Progenitor cell of endocrine pancreas (in vitro differentiated cells): ENCODE measurements around the gene WDR18. TPM values are rescaled to one million over a fixed set of nuclear protein-coding genes. Genes with fewer than 3 reads are reported as not detected.

ENCODE experiments used
- DNase-seq: peaks from one replicate; pipeline ENCODE4 v3.0.0; 2021; ENCODE audit warnings: low spot score; ENCODE audit not compliant: unreplicated experiment
- H3K27ac Mint-ChIP-seq: 2 replicates; pipeline ENCODE4 v1.8.0; 2021; ENCODE audit warnings: mild to moderate bottlenecking, moderate library complexity, mixed read lengths
- H3K27me3 Mint-ChIP-seq: 2 replicates; pipeline ENCODE4 v1.8.0; 2021; ENCODE audit warnings: mixed read lengths
- H3K36me3 Mint-ChIP-seq: 2 replicates; pipeline ENCODE4 v1.8.0; 2022; ENCODE audit warnings: mixed read lengths; ENCODE audit not compliant: insufficient read depth
- H3K4me1 Mint-ChIP-seq: 2 replicates; pipeline ENCODE4 v1.8.0; 2021; ENCODE audit warnings: low read depth, mixed read lengths
- H3K4me3 Mint-ChIP-seq: 2 replicates; pipeline ENCODE4 v1.8.0; 2021; ENCODE audit warnings: low read depth, mild to moderate bottlenecking, moderate library complexity, mixed read lengths
- H3K9me3 Mint-ChIP-seq: 2 replicates; pipeline ENCODE4 v1.8.0; 2021; ENCODE audit warnings: low read depth, mixed read lengths
- CTCF ChIP-seq: fragments of 200-600 bp; sonication (generic); IDR thresholded peaks from one replicate; pipeline ENCODE4 v1.5.0; 2021; ENCODE audit warnings: antibody characterized with exemption, mild to moderate bottlenecking; ENCODE audit not compliant: unreplicated experiment
- total RNA-seq: library from RNA; stranded (reverse); gene quantifications from 2 replicates; pipeline ENCODE4 v1.2.1, GENCODE V29; 2021

Gene WDR18
- total RNA-seq, 1 donor from 2014 or later = 72.3 TPM

- peaks cover 4% of the 10 kb centered on the region for H3K36me3 Mint-ChIP-seq
- DNase-seq = no peak
- H3K4me1 Mint-ChIP-seq = peaks cover 9% of the 10 kb centered on the region
- no peak for TF ChIP-seq CTCF
- H3K27me3 Mint-ChIP-seq = no peaks in the 10 kb centered on the region
- no peaks in the 10 kb centered on the region for H3K9me3 Mint-ChIP-seq
- peak overlapping the region; percentile 97 for H3K27ac Mint-ChIP-seq
- H3K4me3 Mint-ChIP-seq = peak overlapping the region; percentile 90
Observed at GRCh38 chr19:1026783-1027649, 42.9 kb downstream of the WDR18 start.

DNA sequence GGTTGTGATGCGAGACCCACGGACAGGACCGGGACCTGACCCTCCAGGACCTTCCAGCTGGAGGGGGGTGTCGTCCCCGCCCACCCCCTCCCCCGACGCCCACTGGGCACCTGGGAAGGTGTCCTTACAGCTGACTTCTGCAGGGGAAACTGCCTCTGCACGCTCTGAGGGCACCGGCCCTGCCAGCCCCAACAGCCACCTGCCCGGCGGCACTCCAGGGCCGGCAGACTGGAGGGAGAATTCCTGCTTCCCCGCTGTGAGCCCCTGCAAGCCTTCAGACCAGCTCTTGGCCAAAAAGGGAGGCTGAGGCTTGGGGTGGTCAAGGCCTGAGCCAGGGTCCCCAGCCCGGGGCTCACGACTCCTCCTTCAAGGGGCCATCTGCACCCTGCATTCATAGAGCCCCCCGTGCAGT, 43.5 kb downstream of the WDR18 start:
- H3K36me3 Mint-ChIP-seq = peaks cover 7% of the 10 kb centered on the region
- TF ChIP-seq CTCF = no peak
- H3K4me3 Mint-ChIP-seq = peak overlapping the region; percentile 90
- no peak for DNase-seq
- H3K4me1 Mint-ChIP-seq = peaks cover 9% of the 10 kb centered on the region
- peak overlapping the region; percentile 86 for H3K27ac Mint-ChIP-seq
- no peaks in the 10 kb centered on the region for H3K9me3 Mint-ChIP-seq
- H3K27me3 Mint-ChIP-seq = no peaks in the 10 kb centered on the region

GRCh38 chr19:1028062-1028926, 44.1 kb downstream of the WDR18 start:
- peak overlapping the region; percentile 86 for H3K27ac Mint-ChIP-seq

DNA sequence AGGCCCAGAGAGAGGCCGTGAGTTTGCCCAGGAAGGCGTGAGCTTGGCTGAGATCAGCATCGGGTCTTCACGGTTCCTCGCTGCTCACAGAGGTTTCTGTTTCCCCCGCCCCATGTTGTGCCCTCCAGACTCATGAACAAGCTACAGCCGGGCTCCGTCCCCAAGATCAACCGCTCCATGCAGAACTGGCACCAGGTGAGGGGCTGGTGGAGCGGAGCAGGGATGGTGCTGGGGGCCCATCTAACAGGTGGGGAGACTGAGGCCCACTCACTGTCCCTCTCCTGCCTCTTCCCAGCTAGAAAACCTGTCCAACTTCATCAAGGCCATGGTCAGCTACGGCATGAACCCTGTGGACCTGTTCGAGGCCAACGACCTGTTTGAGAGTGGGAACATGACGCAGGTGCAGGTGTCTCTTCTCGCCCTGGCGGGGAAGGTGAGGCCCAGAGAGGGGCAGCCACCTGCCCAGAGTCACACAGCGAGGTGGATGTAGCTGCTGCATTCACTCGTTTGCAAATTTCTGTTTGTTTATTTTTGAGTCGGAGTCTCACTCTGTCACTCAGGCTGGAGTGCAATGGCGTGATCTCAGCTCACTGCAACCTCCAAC, 48.2 kb downstream of the WDR18 start:
- Mint-ChIP-seq H3K27ac (peak overlapping the region; percentile 56), H3K4me3 (no peak overlapping the region), H3K9me3 (no peaks in the 10 kb centered on the region), H3K27me3 (no peaks in the 10 kb centered on the region), H3K4me1 (peaks cover 3% of the 10 kb centered on the region), H3K36me3 (peaks cover 17% of the 10 kb centered on the region)
- no peak for TF ChIP-seq CTCF
- DNase-seq = no peak

More at GRCh38 chr19:1028062-1028926, 44.1 kb downstream of the WDR18 start:
- DNase-seq = peak; percentile 58
- Mint-ChIP-seq H3K9me3 (no peaks in the 10 kb centered on the region), H3K4me1 (peaks cover 9% of the 10 kb centered on the region), H3K27me3 (no peaks in the 10 kb centered on the region), H3K4me3 (peak overlapping the region; percentile 90), H3K36me3 (peaks cover 8% of the 10 kb centered on the region)
- TF ChIP-seq CTCF = no peak
